GM21360 (cell line): ENCODE data around the gene EIF6.

Experiments
- ATAC-seq: cut with Tn5 transposase; IDR thresholded peaks from one replicate; pipeline ENCODE4 v1.9.1; 2021; ENCODE audit warnings: mild to moderate bottlenecking, moderate library complexity; ENCODE audit not compliant: unreplicated experiment

EIF6 gene

DNA sequence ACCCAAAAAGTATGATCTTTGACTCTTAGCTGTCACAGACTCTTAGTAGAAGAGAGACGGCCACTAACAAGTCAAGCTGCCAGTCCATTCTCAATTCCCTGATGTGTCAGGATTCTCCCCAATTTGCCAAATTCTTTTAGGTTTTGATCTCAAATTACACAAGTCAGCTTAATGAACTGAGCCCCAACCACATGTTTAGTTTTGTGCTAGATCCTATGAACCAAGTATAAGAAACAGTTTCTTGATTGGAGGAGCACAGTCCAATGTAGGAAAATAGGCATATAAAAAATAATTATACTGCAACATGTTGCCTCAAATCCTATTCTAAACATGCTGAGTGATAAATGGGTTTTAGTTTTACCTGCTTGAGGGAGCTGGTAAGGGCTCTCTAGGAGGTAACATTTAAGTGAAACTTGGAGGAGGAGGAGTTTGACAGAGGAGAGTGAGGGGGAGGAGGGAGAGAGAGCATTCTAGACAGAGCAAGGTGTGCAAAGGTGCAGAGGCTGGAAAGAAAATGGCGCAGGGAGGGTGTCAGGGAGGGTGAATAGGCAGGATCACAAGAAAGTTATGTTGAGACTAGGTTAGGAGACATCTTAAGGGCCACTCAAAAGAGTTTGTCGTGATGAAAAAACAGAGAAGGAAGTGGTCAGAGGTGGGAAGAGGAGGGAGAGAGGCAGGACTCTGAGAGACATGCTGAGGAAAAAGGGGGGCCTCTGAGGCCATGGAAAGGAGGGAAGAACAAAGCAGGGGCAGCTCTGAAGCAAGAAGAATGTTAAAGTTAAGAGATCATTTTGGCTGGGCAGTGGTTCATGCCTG, 30.5 kb upstream of the EIF6 start:
- no peak for ATAC-seq

DNA sequence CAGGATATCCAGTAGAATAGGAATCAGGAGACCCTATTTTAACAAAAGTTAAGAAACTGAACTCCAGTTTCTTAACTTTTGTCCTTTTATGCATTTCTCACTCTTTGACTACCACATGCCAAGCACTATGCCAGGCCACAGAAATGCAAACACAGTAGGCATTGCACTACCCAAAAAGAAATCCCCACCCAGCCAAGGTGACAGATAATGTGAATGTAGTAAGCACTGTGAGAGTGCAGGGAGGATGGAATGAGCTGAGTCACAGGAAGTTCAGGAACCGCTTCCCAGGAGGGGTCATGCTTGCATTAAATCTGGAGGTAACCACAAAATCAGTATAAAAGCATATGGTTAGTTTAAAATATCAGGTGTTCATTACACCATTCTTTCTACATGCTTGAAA, 27.7 kb upstream of the EIF6 start:
- no peak for ATAC-seq

DNA sequence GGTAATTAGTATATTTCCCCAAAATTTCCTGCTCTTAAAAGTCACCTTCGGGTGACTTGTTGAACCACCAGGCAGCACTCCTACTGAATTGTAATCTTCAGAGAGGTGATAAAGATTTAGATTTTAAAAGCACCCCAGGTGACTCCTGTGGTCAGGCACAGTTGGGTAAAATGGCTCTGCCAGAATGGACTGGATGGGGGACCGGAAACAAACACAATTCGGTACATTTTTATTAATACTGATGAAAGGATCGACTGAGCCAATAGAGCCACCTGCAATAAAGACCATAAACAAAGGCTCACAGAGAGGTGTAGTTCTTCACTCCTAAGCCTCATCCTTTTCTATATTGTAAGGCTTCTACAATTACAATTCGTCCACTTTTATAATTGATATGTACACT, 27.2 kb upstream of the EIF6 start:
- no peak for ATAC-seq

DNA sequence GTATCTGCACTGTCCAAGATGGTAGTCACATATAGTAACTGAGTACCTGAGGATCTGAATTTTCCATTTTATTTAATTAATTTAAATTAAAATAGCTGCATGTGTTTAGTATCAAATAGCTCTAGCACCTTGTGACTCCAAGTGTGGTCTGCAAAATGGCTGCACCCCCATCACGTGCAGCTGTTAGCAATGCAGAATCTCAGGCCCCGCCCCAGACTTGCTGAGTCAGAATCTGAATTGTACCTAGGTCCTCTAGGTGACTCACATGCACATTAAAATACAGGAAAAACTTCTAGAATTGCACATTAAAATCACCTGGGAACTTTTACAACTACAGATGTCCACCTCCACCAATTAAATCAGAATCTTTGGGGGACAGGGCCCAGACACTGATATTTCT, 26.8 kb upstream of the EIF6 start:
- ATAC-seq, result no peak

DNA sequence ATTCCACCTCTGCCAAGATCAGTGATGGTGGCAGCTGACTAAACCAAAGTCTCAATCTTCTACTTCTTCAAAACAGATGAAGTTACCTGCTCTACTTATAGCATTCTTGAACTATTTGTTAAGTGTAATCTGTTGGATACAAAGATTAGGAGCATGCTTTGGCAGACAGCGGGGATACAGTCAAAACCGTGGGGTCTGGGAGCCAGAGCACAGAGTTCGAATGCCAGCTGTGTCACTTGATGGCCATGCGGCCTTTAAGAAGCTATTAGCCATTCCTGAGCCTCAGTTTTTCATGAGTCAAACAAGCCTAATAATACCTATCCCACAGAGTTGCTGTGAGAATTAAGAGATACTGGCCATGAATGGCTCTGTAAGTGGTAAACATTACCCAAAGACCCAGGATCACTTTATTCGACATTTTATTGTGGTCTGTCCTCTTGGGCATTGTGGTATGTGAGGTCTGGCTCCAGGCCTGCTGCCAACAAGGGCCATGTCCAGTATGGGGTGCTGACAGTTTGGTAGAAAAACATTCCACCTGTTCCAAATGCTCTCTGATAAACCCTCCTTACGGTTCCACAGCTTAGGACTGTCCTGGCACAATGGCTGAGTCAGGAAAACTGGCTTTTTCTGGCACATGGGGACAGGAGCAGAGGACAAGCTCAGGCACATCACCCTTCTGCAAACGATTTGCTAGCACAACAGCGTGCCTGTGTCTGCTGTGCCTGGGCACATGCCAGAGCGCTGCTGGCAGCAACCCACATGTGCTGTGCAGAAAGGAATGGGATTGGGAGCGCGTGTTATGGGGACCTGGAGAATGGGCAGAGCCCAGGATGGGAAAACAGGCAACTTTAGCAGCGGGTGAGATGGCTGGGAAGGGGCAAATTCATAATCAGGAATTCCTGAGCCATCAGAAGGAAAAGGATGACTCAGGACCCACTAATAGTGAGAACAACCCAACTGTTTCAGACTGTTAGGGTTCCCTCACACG, 23.4 kb upstream of the EIF6 start:
- no peak for ATAC-seq

DNA sequence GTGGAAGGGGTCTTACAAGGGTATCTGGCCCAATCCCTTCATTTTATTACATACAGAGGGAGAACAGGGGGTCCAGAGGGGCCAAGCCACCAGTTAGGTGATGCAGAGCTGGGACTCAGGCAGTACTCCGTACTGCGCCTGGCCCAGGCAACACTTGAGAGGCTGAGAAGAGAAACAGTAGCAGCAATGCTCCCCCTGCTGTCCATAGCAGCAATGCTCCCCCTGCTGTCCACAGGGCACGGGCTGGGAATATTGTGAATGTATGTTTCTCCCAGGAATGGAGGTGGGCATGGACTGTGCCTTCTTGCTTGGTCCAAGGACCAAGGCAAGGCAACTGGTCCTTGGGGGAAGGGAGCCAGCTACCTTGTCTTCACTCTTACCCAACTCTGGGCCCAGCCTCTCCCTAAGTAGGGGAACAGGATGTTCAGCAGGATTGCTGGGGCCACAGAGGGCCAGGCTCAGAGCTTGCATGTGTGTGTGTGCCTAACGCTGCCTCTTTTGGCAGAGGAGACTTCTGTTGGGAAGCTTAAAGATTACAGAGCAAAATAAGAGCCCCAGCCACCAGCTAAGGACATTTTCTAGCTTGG, 22.5 kb upstream of the EIF6 start:
- no peak for ATAC-seq

DNA sequence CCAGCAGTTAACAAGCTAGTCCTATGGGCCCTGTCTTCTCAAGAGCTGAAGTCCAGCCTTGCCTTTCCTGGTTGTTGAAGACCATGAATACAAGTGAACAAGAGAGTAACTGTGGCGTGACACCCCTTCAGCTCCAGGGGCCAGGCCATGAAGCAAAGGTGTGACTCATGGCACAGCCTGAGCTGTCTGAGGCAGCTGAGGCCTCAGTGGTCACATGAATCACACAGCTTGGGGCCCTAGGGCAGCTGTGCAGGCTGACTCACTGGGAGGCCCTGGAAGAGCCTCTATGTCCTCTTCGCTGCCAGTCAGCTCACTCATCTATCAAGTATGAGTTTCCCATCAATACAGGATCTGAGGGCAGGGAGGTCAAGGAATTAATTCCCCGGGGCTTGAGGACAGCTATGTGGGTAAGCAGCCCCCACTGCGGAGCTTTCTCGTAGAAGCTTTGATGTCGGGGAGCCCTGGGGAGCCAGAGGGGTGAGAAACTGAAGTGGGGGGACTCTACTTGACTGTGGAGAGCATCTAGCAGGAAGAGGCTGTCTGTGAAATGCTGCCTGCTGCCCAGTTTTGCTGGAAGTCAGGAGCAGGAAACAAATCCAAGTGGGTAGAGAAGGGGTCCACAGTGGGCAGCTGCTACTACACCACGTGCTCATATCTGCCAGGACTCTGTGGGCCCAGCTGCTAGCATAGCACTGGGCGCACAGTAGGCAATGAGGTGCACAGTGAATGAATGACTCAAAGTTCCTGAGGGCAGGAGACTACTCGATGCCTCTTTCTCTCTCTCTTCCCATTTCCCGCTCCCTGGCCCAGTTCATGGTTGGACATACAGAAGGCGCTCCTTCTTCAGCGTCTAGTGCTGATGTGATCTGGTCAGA, 21.3 kb upstream of the EIF6 start:
- no peak for ATAC-seq

DNA sequence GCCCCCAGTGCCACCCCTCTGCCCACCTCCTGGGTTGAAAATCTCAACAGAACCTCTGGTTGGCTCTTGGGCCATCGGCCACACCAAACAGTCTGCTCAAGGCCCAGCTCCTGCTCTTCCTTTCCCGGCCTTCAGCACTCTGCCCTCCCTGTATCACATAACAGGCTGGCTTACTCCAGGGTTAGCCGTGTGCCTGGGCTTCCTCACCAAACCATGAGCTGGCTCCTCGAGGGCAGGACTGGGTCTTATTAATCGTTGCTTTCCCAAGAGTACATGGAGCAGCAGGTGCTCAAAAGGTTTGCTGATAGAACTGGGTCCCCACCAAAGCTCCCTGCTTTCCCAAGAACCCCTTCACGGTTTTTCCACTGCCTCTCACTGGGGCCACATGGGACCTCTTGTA, 20.4 kb upstream of the EIF6 start:
- no peak for ATAC-seq

DNA sequence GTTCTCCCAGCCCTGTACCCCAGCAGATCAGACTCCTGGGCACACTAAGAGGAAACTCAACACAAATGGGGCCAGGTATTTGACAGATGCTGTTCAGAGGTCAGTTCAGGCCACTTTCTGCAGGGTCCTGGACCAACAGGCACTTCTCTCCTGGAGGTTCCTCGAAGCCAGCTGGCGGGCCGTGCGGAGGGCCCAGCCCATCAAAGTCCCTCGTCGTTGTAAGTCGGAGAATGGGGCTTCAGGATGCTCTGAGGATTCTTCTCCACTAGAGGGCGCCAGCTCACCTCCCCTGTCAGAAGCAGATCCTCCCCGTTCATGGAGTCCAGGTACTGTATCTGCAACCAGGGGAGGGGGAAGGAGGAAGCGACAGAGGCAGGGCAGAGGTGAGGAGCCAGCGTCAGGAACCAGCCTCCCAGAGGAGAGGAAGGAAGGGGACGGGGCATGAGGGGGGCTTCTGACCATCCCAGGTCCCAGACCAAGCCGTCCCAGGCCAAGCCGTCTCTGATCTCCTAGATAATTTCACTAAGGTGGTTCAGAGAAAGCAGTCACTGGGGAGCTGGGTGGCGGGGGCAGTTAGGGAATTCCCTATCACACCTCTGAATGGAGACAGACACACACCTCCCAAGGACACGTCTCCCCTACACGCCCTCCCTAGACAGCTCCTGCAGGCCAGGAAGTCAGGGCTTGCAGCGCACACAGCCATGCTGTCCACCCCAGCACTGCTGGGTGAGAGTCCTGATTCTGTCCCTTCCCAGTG, 19.3 kb upstream of the EIF6 start:
- ATAC-seq, result no peak

DNA sequence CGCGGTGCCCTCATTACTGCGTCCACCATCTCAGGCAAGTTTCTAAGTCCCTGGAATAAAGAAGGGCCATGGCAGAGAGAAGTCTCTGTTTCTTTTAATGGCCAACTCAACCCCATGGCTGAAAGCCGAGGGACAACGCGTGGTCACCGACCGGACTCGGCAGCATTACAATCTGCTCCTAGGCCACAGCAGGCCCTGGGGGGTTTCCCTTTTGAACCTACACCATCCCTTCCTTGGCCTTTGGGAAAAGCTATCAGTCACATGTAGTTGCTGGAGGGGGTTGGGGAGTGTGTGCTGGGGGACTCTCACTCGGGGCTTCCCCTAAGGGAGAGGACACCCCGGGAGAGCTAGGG, 18.8 kb upstream of the EIF6 start:
- ATAC-seq, result no peak

DNA sequence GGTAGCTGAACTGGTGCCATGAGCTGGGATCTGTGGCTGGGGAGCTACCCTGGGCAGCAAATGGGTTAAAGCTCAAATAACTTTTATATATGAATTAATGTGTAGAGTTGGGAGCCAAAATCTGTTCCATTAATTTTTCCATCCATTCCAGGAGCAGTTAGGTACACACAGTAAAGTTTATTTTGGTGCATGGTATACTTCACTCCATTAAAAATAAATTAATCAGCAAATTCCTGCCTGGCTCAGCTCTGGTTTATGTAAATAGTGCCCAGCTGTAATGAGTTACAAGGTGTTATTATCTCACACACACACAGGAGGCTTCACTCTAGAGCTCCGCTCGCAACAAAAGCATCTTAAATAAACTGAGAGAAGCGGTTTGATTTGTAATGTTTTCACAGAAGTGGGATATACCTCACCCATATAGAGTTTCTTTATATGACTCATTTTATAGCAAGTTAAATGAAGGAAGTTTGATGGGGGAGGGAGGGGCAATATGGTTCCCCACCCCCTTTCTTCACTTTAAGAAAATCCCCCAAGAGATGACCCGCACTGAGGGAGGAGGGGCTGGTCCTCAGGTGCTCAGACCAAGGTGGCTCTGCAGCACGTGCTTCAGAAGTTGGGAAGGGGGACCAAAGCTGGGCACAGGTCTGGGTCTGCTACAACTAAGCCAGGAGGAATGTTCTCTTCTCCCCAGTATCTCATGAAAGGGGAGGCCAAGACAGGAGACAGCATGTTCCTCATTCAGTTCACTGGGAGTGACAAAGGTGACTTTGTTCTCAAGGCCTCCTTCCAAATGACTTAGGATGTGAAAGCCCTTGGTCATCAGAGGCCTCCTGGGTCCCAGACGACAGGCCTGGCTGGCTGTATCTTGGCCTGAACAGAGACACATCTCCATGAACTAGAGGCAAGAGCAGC, 18.1 kb upstream of the EIF6 start:
- no peak for ATAC-seq

DNA sequence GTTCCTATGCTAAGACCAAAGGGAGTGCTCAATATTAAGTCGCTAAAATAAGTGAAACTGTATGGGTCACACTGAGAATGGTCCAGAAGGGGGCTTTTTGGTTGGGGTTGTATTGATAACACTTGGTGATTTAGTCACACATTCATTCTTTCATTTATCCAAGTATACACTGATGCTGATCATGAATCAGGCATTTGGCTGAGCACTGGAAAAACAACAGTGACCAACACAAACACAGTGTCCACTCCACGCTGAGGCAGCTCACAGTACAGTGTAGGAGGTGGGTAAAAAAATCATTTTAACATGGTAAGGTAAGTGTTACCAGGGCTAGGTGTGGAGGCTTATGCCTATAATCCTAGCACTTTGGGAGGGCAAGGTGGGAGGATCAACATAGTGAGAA, 16.9 kb upstream of the EIF6 start:
- ATAC-seq, result no peak

DNA sequence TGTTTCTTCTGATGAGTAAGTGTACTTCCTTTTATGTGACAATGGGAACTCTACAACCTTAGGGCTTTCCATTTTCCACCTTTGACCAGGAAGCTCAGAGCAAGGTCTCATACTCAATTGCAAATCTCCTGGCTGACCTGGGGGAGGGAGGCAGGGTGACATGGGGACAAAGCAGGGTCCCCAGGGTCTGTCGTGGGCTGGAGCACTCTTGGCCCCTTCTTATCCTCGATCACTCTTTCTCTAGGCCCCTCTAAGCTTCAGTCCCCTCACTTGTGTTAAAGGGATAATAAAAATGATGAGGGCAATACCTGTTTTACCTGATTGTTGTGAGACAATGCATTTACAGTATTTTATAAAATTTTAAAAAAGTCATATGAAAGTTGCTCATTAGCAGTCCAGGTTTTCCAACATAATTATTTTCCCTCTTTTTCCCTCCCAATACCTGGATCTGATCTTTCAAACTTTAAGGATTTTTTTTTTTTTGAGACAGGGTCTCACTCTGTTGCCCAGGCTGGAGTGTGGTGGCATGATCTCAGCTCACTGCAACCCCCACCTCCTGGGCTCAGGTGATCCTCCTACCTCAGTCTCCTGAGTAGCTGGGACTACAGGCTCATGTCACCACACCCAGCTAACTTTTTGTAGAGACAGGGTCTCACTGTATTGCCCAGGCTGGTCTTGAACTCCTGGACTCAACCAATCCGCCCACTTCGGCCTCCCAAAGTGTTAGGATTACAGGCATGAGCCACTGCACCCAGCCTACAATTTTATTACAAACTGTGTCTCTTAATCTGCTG, 16.1 kb upstream of the EIF6 start:
- no peak for ATAC-seq

DNA sequence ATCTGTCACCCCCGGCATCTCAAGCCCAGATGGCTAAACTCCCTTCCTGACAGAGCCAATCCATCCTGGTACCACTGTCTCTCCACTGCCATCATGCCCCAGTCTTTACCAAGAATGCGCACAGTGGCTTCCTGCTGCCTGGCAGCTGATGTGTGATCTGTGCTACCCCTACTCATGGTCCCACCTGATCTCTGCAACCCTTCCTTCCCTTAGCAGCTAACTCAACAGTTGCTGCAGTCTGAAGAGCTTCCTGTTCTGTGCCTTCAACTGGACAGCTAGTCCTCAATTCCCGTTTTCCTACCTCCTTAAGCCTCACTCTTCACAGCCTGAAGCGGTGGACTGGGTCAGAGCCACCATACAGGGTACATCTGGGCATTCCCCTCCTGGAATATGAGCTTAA, 15.2 kb upstream of the EIF6 start:
- ATAC-seq, result no peak

DNA sequence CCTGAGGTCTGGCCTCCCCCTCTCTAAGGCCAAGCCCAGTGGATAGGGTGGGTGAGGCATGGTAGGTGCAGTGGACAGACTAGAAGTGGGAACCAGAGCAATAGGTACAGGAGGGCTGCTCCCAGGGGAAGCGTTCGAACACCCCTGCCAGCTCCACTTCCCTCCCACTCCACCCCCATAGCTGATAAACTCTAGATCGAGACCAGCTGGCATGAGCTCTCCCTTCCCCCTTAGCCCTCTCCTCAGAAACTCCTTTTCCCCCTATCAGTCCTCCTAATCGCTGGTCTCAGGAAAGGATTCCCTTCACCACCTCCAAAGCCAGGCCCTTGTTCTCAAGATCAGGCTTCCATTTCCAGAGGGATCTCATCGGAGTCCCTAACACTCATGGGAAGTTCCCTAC, 13.7 kb upstream of the EIF6 start:
- ATAC-seq, result no peak

DNA sequence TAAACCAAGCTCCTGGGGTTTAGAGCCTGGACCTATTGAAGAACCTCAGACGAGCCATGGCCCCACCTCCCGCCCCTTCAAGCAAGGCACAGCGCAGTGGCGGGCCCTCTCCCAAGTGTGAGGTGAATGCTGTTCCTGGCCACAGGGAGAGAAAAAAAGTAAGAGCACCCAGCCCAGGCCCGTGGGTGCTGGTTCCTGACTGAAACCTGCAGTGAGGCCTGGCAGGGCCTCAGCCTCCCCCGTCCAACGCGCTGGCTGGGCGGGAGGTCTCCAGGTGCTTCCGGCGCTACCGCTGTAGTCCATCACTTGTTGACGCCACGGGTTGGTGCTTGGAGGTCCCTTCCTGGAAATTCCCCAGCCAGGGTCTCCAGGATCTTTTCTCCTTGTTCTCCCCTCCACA, 13.2 kb upstream of the EIF6 start:
- no peak for ATAC-seq

DNA sequence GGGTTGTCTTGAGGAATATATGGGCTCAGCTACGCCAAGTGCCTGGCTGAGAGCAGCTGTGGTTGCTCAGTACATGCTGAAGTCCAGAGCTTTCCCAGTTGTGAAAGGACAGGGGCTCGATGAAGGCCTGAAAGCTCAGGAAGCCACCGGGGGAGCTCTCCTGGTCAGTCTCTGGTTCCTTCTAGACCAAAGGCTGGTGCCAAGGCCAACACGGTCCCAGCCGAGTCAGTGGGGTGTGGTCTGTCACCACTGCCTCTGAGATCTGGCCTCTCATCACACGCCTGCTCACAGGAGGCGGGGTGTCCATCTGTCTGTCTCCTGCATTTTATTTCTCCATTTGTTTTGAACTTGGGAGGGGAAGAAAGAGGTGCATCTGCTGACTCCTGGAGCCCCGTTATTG, 12.6 kb upstream of the EIF6 start:
- no peak for ATAC-seq

DNA sequence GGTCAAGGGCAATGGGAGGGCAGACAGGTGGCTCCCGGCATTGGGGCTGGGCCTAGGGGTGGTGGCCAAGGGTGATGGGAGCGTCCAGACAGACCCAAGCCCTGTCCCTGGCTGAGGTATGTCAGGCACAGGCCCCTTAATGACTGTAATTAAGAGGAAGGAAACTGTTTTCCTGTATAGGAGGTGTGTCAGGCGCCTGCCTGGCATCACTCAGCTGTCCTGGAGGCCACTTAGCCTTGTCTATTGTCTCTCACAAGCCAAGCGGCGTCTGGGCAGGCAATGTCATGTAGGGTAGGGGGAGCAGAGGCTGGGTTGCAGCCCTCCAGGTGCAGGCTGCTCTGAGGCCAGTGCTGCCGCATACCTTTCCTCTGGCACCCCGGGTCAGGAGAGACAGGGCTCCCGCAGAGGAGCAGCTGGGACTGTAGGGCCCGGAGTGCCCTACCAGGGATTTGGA, 11.6 kb upstream of the EIF6 start:
- no peak for ATAC-seq
